Measurements from ENCODE around the gene TBC1D8.

Gene TBC1D8

DNA sequence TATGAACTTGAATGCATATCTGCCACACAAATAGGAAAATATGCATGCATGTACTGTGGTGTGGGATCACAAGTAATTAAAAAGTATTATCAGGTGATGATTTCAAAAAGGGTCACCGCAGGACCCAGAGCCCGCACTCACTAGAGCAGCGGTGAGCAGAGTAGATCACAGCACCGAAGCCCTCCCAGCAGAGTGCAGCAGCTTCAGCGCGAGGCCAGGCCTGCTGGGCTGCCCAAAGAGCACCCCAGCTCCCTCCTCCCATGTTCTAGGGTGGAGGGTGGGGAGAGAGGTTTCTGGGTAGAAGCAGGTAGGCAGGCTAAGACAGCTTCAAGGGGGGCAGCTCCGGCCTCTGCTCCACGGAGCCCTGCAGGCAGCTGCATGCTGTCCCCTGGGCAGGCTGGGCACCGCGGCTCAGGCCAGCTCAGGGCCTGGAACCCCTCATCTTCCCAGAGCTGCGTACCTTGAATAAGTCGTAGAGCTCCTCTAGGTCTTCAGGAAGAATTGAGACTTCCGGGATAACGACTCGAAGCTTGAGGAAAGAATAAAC is 124.2 kb downstream of the TBC1D8 start:
- DNase-seq (ENCODE audit: low read depth), result no peak

DNA sequence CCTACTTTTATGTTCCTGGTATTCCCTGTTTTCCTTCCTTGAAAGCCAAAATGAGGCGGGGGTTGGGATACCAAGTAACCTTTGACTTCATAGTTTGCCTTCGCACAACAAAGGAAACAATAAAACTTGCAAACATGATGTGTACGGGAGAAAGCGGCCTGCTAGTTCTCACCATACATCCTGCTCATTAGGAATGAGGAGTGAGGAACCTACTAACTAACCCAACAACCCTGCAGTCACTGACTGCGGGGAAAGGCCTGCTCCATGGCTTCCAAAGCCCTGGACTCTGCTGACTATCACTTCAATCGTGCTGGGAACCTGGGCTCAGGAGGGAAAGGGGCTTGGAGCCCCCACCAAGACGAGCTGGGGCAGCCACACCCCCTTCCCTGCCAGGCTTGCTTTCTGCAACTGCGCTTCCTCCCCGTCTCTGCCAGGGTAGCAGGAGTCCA is 124.9 kb downstream of the TBC1D8 start:
- DNase-seq (ENCODE audit: low read depth), result no peak

DNA sequence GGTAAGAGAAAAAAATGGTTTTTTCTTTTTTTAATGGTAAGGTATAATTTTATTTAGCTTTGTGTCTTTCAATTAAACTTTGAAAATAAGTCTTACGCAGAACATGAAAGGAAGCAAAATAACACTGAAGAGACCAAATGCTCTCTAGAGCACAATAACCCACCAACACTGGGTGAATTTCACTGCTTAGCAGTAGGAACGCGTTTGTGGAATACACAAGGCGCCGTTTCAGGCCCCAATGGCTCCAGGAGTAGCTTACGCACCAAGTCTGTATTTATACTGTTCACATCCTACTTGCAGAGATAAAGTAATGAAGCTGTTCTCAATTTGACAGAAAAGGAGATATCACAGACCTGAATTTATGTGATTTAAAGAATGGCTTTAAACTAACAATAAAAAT is 125.6 kb downstream of the TBC1D8 start:
- DNase-seq (ENCODE audit: low read depth), result no peak

DNA sequence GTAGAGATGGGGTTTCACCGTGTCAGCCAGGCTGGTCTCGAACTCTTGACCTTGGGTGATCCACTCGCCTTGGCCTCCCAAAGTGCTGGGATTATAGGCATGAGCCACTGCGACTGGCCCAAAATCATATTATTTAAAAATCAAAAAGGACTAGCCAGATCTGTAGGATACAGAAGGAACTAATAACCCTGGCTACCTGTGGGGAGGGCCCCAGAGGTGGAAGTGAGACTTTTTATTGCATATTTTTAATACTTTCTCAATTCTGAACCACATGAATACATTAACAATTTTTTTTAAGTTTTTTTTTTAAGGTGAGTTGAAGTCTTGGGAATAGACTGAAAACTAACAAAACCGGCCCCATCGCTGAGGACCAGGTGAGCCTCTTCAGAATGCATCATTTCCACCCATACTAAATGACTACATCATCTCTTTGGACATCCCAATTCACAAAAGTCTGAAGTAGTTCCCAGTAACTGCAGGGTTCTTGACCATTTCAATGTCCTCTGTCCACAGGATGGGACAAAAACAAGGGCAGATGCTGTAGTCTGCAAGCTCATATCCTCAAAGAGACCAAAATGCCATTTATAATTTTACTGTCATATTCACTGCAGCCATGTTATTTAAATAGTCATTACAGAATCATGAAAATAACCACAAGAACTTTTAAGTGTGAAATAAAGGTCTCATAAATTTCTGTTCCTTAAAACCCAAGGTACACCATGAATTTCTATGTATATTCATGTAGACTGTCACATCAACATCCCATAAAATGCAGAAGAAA is 127.7 kb downstream of the TBC1D8 start:
- DNase-seq (ENCODE audit: low read depth), result no peak

DNA sequence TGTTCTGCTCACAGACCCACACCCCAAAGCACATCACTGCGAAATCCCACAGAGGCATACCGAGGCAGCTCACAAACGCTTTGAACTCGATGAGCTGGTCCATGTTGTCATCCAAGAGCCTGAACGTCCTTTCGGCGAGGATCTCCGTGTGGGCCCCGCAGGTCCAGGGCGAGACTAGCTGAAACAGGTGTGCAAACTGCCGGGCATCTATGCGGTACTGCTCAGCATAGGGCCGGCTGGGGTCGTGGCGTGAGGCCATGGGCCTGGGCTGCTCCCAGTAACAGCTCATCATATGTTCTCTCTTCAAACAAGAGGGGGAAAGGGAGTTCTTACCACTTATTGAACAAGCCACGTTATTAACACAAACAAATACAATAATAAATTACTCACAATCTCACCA is 129.0 kb downstream of the TBC1D8 start:
- DNase-seq (ENCODE audit: low read depth), result no peak

DNA sequence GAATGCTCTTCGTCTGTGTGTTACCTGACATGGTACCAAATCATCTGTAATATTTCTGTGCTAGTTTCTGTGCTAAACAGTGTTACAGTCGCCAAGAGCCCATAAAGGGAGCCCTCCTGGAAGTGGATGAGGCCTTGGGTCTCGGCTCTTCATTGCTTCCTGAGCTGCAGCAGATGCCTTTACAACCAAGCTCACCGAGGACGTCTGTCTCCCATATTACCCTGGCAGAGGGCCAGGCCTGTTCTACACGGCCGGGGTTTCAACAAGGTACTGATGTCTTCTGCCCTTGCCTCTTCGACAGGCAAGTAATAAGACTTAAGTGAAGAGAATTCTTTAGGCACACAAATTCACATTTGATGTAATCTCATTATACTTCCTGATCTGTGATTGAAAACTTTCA is 132.2 kb downstream of the TBC1D8 start:
- DNase-seq (ENCODE audit: low read depth), result no peak

DNA sequence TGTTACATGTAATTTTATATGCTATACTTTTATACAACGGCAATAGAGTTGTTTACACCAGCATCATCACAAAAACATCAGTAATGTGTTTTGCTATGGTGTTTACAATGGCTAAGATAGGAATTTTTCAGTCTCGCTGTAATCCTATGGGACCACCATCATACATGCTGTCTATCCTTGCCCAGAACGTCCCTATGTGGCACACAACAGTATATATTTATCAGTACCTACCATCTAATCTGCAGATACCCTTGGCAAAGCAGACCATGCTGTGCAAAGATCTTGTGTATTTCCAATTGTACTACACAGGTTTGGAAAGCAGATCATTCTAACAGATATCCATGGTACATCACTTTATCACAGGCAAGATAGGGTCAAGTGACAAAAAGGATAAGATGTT is 133.8 kb downstream of the TBC1D8 start:
- no peak for DNase-seq (ENCODE audit: low read depth)

DNA sequence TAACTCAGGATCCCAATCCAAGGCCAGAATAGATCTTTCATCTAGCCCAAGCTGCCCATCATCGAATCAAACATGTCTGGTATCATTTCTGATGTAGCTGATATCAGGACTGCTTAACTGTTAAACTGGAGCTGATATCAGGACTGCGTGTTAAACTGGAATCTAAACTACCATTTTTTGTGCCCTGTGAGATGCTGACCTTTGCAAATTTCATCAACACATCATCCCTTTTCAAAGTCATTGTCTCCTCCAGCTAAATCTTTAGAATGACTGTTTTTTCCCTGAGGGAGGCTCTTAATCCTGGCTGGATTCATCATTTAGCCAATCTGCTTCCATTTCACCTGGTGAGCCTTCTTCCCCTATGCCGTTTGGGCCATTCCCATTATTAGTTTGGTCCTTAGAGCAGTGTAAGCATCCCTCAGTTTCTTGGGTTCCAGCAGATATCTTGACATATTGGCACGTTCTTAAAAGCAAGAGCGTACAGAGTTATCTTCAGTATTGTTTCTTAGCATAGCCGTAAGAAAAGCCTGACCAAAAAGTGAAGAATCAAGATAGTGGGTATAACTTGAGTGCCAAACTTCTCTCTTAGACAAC is 136.8 kb downstream of the TBC1D8 start:
- DNase-seq (ENCODE audit: low read depth), result no peak

DNA sequence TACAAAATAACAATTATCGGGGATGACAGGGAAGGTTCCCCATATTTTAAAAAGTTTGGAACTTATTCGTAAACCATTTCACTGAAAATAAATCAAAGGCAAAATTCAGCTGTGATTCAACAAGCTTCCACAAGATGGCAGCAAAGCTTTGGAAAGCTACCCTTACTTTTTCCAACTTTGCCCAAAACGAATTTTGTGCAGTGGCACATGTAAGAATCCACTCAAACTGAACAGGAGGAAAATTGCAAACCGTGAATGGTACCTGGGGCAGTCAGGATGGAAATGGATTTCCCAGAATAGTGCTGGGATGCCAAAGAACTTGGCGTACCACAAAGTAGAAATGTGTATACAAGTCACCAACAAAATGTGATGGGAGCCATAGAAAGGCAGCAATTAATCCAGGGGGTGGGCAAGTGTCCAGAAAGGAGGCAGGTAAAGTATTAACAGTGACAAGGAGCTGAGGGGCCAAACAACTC is 138.4 kb downstream of the TBC1D8 start:
- peak; percentile 21 for DNase-seq (ENCODE audit: low read depth)

DNA sequence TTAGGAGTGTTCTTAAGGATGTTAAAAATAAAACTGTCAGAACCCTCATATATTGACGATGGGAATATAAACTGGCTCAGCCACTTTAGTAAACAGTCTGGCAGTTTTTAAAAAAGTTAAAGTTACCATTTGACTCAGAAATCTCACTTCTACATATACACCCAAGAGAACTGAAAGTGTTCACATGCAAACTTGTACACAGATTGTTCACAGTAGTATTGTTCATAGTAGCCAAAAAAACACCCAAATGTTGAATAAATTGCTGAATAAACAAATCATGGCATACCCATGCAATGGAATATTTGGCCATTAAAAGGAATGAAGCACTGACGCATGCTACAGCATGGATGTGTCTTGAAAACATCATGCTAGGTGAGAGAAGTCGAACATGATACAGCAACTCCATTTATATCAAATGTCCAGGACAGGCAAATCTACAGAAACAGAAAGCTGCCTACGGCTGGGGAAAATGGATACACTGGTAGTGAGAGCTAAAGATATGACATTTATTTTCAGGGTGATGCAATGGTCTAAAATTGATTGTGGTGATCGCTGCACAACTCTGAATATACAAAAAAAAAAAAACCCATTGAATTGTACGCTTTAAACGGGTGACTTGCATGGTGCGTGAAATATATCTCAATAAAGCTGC is 139.0 kb downstream of the TBC1D8 start:
- DNase-seq (ENCODE audit: low read depth), result no peak

DNA sequence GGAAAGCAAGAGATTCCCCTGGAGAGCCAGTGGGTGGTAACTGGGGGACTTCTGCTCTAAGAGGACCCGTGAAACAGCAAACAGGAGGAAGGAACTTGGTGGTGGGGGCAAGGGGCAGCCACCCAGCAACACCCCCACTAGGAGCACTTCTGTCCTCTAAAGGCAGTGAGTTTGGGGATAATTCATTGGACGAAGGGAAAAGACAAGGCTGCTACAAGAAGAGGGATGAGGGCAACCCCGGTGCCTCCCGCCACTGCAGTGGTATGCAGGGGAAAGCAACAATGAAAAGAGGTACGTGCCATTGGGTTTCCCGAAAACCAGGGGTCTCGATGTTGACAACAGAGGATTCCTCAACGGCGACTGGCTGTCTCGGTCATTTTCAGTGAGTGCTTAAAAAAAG is 140.0 kb downstream of the TBC1D8 start:
- DNase-seq (ENCODE audit: low read depth), result no peak

DNA sequence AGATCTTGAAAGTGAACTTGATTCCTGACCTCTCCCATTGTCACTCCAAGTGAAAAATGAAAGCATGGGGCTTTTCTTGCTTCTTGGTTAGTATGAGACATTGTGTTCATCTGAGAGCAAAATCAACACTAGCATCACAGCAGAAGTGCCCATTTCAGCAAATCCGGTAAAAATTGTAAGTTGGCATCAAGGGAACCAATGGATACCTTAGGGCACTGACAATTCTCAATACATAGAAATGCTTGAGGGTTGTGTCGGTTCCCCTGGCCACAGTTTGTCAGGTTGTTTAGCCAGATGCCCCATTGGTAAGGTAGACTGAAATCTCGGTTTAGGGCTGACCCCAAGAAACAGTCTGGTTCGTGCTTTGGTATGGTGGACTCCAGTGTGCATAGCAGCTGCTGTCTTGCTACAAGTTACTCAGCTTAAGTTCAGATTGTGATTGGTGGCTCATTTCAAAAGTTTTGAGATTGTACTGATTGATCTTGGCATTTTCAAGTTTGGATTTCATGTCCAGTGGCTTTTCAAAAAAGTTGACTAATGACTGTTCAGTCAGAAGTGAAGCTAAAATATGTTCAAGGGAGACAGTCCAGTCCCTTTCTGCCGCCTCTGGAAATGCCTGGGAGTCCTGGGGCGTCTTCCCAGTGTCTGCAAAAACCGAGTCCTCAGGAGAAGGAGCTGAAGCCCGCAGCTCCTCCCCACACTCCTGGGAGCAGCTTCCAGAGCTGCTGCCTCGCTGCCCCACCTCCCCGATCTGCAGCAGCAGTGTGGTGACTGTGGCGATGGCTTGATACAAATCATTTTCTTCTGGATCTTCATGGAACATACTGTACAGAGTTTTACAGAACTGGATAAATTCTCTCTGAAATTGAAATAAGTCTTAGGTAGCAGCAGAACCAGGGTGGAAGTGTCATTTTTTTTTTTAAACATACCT is 143.5 kb downstream of the TBC1D8 start:
- DNase-seq (ENCODE audit: low read depth), result no peak

DNA sequence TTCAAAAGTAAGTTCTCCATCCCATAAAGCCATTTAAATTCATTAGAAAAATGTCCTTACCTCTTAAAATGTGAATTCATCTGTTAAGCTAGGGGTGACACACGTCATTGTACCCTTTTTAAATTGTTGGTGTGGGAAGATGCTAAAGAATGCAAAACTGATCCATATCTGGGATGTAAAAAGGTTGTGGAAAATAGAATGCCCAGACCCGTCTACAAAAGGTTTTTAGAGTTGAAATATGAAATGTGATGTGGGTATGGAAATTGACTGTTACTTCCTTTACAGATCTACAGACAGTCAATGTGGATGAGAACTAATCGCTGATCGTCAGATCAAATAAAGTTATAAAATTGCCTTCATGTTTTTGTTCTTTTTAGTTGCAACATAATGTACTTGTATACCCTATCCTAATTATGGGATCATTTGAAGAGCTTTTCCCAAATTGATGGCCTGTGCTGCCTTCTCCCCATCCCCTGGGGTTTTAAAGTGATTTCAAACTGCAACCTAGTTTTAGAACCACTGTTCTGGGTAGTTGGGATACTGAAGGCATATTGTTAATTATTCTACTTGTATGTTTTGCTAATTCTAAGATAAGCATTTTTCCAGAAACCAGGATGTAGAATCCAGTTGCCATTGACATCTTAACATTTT is 145.0 kb downstream of the TBC1D8 start:
- DNase-seq (ENCODE audit: low read depth), result no peak

DNA sequence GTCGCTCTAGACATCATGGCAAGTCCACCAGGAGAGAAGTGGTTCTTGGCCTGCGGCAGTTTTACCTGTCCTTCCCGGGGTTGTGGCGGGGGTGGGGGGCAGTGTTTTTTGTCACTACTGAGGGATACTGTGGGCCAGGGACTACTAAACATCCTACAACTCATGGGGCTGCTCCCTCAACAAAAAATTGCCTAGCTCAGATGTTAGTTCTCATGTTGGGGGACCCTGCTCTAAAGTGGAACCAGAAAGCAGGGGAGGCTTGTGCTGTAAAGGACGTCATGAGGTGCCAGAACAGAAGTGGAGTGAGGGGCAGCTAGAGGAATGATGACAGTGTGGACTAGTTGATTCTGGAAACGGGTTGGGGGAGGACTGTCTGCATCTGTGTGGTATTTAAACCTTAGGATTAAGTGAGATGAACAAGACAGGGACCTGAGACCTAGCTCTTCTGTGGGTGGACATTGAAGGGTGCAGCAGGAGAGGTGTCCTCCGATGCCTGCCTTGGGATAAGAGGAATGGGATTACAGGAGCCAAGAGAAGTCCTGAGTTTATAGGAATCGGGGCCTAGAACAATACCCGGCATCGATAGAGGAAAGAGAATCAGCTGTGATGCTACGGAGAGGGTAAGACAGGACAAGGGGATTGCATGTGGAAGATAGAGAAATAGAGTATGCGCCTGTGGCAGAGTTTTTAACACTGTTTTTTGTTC is 146.4 kb downstream of the TBC1D8 start:
- no peak for DNase-seq (ENCODE audit: low read depth)

DNA sequence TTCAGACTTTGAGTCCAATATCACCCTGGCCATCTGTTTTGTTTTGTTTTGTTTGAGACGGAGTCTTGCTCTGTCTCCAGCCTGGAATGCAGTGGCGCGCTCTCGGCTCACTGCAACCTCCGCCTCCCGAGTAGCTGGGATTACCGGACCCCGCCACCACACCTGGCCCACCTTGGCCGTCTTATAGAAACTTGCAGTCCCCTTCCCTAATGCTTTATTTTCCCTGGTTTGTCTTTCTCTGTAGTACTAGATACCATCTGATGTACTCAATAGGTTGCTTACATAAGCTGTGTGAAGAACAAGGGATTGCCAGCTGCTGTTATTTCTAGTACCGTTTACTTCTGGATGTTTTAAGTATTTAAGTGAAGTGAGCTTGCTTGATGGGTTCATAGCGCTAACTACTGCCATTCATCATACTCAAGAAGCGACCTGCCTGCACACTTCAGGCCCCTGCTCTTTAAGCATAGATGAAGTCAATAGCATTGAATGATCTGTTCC is 147.9 kb downstream of the TBC1D8 start:
- DNase-seq (ENCODE audit: low read depth), result no peak

DNA sequence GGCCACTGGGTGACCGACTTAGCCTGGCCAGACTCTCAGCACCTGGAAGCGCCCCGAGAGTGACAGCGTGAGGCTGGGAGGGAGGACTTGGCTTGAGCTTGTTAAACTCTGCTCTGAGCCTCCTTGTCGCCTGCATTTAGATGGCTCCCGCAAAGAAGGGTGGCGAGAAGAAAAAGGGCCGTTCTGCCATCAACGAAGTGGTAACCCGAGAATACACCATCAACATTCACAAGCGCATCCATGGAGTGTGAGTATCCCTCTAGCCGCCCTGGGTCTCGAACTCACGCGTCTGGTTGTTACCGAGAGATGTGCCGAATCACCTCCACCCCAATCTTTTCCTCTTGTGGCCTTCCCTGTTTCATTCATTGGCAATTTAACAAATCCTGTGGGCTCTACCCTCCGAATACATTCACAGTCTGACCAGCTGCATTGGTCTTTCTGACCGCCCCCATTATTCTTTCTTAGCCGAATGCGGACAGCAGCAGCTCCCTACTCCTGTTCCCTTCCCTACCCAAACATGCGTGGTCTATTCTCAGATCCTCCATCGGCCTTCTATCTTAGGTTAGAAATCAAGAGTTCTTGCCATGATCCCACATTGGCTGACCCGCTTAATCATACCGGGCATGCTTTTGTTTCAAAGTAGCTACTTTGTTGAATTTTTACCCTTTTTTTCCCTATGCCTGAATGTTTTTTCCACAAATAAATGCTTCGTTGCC is 148.5 kb downstream of the TBC1D8 start:
- DNase-seq (ENCODE audit: low read depth), result no peak

DNA sequence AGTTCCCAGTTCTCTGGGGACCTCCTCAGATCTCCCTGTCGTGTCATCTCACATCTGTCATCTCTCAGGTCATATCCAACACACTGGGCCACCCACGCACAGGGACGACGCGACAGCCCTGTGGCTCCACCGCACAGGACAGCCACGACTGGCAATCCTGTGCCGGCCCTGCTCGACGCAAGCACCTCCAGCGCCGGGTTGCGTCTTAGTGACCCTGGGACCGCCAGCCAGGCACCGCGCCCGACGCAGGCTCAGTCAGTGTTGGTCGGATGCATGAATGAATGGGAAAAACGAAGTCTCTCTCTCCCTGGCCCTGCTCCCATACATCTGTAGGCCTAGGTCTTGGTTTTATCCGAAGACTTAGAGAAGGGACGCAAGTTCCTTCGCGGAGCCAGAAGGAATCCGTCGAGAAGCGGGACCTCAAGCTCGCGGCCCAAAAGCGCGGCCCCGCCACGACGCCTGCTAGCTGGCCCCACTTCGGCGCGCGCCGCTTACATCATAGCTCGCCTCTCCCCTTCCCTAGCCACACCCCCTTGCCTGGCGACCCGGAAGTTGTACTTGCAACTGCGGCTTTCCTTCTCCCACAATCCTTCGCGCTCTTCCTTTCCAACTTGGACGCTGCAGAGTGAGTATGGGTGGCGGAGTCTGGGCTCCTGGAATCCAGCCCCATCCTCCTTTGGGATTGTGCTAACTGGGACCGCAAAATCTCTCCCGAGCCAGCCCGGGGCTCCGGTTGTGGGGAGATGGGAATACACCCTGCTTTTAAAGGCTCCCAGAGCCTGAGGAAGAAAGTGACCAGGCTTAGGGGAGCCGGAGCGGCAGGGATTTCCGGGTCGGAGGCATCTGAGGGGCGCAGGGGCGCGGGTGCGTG is 149.3 kb downstream of the TBC1D8 start, which contains the start of gene RPL31:
Gene RPL31 (plus strand): TSS at position 599 of the 871 bp plus-strand sequence. CDS start 413 bp downstream, outside the sequence.
- DNase-seq (ENCODE audit: low read depth), result peak; percentile 97

DNA sequence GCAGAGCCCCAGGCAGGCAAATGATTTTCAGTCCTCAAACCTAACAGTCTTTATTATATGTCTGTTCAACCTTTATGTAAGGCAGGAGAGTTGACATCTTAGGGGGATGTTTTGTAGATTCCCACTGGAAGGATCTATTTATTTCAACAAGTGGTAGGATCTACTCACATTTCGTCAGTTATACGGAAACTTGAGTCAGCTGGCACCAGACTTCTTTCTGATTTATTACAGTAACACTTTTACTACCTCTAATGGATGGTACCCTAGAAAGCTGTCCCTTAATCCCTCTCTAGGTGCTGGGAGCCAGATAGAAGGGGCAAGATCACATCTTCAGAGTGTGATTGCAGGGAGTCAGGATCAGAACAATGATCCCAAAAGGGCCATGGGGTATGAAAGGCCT is 151.2 kb downstream of the TBC1D8 start:
- no peak for DNase-seq (ENCODE audit: low read depth)

DNA sequence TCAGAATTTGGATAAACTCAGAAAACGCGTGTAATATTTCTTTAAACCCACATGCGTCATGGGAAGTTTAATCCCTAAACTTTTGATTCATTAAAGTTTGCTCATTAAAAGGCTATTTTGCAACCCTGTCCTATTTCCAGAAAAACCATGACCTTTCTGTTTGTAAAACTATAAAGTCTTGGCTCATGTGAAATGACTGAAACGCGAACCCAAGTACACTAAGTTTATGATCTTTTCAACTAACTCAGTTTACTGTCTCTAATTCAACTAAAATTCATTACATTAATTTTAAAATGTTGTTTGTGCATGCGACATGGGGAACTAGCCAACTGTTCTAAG is 153.0 kb downstream of the TBC1D8 start:
- no peak for DNase-seq (ENCODE audit: low read depth)
